Fibroblast of villous mesenchyme (primary cell): ENCODE data around the gene CPNE5. TPM values are rescaled to one million over a fixed set of nuclear protein-coding genes. Genes with fewer than 3 reads are reported as not detected.

Experiments
- DNase-seq: peaks from one replicate; pipeline ENCODE4 v3.0.0-alpha.2; 2010; ENCODE audit warnings: low read depth
- H3K4me3 ChIP-seq: 2 replicates; pipeline ENCODE4 v1.5.1; 2011; ENCODE audit warnings: low read depth, mild to moderate bottlenecking, low read length
- CTCF ChIP-seq: IDR thresholded peaks from 2 replicates; pipeline ENCODE4 v1.5.1; 2012; ENCODE audit warnings: low read depth, mild to moderate bottlenecking, low read length; ENCODE audit not compliant: insufficient read depth
- total RNA-seq: library from RNA; depleted of rRNA; stranded (reverse); fragments of >200 nt; gene quantifications from 2 replicates; pipeline ENCODE4 v1.2.3, GENCODE V29; 2012

The CPNE5 gene
- total RNA-seq, 1 donor: under 0.01 TPM

- no peak for TF ChIP-seq CTCF
Observed at GRCh38 chr6:36841756-36842155, 2.5 kb upstream of the CPNE5 start.

GRCh38 chr6:36840432-36841403 is 1.5 kb upstream of the CPNE5 start:
- no peak for DNase-seq
- peak overlapping the region; percentile 53 for H3K4me3 ChIP-seq
- no peak for TF ChIP-seq CTCF

More at GRCh38 chr6:36841756-36842155, 2.5 kb upstream of the CPNE5 start:
- H3K4me3 ChIP-seq: no peak overlapping the region
- DNase-seq: no peak

- no peak for TF ChIP-seq CTCF
- peak overlapping the region; percentile 53 for H3K4me3 ChIP-seq
- DNase-seq: peak; percentile 16
Observed at GRCh38 chr6:36839749-36840431, 646 bp upstream of the CPNE5 start.

GRCh38 chr6:36837686-36838085 is 1.6 kb downstream of the CPNE5 start:
- TF ChIP-seq CTCF: no peak
- no peak overlapping the region for H3K4me3 ChIP-seq
- DNase-seq: no peak

GRCh38 chr6:36837022-36837339 is 2.3 kb downstream of the CPNE5 start:
- no peak overlapping the region for H3K4me3 ChIP-seq
- no peak for TF ChIP-seq CTCF
- DNase-seq: no peak

- no peak overlapping the region for H3K4me3 ChIP-seq
- no peak for DNase-seq
- no peak for TF ChIP-seq CTCF
Observed at GRCh38 chr6:36836111-36837021, 2.9 kb downstream of the CPNE5 start.
